Left hindlimb (tissue), 1 donor: ENCODE data around the gene GATAD2A.
A peak's percentile ranks its signal among the peaks of the same experiment; 100 is the strongest.

Source experiments
- DNase-seq: peaks from one replicate; pipeline ENCODE4 v3.0.0-alpha.2; 2018

The GATAD2A gene

DNA sequence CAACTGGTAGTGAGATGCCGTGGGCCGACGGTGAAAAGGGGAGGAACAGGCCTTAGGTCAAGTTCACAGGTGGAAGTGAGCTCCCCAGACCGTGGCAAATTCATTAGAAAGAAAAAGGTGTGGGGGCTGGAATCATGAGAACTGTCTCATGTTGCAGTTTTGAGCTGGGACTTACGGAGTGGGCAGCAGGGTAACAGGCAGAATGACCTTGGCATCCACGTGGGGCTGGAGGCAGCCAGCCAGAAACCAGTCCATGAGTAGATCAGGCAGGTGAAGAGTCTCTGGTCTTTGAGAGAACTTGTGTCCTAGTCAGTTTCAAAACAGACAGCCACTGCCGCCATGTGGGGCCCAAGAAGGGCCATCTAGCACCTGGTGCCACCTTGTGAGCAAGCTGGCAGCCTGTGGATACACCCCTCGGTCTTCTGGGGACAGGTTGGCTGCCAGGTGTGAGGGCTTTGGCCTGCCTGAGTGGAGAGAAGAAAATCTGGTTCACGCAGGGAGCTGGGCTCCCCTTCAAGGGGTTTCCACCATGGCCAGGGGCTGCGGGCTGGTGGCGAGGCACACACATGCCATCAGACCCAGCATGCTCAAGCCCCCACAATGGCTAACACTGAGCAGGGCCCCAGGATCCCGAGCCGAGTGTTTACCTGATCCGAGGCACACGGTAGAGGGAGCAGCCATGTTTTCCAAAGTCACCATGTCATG is 86.0 kb downstream of the GATAD2A start:
- DNase-seq: no peak

DNA sequence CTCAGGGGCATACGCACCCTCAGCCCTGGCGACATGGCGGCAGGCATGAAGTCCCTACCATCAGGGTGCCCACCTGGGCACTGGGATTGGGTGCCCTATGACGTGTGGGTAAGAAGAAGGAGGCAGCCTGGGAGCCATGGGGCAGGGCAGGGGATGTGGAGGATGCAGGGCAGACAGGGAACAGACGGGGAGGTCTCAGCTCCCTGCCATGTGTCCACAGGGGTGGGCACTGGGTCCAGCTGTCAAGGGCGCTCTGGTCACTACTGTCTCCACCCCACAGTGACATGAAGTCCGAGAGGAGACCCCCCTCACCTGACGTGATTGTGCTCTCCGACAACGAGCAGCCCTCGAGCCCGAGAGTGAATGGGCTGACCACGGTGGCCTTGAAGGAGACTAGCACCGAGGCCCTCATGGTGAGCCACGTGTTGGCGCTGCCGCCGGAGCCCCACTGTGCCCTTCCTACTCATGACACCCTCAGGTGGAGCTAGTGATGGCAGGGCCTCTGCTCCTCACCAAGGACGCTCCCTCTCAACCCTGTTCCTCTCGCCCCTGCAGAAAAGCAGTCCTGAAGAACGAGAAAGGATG is 86.6 kb downstream of the GATAD2A start:
- no peak for DNase-seq

DNA sequence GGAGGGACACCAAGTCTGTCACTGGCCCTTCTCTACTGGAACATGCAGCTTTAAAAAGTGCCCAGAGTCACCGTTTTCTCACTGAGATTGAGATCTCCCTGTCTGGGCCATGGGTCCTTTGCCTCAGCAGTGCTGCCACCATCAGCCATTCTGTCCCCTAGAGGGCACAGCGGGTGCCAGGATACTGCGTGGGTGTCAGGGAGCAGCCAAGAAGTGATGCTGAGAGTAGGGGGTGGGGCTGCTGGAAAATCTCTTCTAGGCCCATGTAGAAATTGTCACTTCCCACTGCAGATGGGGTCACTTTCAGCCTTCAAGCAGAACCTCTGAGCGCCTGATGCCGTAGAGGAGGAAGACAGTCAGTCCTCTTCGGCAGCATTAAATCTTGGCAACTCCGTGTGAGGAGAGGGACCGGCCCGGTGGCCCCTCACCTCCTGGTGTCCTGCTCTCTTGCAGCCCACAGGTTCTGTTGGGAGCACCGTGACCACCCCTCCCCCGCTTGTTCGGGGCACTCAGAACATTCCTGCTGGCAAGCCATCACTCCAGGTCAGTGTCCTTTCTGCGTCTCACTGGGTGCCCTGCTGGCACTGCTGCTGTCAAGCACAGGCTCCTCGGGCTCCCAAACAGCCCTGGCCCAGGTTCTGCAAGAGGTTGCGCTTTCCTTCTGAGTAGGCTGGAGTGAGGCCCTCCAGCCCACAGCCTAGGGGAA is 88.5 kb downstream of the GATAD2A start:
- DNase-seq: no peak

DNA sequence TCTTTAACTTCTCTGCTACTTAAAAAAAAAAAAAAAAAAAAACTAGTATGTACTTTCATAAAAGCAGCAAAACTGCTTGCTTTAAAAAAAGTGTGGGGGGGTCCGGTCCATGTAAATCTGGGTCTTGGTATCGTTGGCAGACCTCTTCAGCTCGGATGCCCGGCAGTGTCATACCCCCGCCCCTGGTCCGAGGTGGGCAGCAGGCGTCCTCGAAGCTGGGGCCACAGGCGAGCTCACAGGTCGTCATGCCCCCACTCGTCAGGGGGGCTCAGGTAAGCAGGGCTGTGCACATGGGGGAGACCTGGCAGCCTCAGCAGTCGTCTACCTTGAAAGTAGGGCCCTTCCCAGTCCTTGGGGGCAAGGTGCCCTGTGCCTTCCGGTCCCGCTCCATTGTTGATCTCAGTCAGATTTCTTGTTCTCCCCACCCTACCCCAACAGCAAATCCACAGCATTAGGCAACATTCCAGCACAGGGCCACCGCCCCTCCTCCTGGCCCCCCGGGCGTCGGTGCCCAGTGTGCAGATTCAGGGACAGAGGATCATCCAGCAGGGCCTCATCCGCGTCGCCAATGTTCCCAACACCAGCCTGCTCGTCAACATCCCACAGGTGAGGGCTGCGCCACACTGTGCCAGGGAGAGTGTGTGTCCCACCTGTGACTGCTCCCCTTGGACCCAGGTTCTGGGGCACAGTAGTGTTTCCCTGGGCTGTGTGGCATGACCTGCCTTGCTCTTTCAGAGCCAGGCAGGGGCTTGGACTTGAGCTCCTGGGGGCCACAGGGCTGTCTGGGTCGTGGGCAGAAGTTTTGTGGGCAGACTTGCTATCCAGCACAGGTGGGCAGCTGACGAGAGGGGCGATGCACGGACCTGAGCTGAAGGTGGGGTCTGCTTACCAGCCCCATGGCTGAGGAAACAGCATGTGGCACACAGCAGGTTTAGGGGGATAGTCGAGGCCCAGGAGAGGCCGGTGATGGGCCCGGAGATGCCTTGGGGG is 90.4 kb downstream of the GATAD2A start:
- DNase-seq: no peak

GRCh38 chr19:19498255-19498991 is 92.9 kb downstream of the GATAD2A start:
- no peak for DNase-seq

DNA sequence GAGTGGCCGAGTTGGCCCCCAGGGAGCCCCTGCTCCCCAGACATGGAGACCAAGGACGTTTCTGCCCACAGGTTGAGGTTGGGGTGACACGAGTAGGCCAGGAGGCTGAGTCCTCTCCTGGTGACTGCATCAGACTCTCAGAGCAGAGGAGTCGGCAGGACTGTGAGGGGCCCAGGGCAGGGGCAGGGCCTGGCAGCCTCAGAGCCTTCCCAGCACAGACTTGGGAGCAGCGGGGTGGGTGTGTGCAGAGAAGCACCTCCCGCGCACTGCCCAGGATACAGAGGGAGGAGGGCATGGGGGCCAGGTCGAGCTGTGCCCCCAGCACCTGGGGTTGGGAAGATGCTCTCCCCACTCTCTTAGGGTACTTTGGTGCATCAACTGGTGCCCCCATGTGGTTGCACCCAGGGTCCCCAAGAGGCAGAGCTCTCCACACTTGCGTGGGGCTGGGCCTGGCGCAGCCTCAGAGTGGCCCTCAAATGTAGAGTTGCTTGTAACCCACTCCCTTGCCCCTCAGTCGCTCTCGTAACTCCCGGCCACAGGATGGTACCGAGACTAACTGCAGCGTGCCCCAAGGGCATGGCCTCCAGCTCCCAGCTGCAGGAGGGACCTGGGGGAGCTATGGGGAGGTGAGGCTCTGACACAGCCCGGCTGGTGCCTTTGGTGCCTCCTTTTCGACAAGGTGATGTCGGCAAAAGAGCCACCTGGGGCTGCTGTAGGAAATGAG is 94.0 kb downstream of the GATAD2A start:
- DNase-seq: no peak

DNA sequence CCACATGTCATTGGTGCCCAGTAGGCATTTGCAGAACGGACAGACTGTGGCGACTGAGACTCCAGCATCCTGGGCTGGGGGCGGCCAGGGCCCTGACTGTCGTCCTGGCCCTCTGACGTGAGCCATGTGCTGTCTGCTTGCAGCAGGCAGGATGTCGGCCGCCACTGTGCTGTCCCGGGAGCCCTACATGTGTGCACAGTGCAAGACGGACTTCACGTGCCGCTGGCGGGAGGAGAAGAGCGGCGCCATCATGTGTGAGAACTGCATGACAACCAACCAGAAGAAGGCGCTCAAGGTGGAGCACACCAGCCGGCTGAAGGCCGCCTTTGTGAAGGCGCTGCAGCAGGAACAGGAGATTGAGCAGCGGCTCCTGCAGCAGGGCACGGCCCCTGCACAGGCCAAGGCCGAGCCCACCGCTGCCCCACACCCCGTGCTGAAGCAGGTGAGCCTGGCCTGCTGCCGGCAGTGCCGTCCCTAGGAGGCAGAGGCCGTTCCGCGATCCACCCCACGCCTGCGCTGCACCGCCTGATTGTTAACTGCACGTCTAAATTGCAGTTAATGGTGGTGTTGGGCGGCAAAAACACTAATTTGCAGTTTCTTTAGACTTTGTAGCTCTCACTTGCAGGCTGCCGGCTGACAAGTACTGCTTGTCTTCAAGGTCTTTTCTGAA is 95.6 kb downstream of the GATAD2A start:
- no peak for DNase-seq

DNA sequence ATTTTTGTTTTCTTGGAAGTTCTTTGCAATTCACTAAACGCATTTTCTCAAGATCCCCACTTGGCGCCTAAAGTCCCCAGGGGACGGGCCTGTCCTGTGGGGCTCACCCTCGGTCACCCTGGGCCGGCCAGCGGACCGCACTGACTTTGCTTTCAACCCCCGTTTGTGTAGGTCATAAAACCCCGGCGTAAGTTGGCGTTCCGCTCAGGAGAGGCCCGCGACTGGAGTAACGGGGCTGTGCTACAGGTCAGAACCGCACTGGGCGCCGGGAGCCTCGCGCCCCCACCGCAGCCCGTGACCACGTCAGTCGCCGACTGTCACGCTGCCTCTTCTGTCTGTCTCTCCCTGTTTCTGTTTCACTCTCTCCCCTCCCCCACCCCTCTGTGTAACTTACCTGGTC is 96.3 kb downstream of the GATAD2A start:
- DNase-seq: no peak

GRCh38 chr19:19502281-19502680 is 96.8 kb downstream of the GATAD2A start:
- DNase-seq: no peak

DNA sequence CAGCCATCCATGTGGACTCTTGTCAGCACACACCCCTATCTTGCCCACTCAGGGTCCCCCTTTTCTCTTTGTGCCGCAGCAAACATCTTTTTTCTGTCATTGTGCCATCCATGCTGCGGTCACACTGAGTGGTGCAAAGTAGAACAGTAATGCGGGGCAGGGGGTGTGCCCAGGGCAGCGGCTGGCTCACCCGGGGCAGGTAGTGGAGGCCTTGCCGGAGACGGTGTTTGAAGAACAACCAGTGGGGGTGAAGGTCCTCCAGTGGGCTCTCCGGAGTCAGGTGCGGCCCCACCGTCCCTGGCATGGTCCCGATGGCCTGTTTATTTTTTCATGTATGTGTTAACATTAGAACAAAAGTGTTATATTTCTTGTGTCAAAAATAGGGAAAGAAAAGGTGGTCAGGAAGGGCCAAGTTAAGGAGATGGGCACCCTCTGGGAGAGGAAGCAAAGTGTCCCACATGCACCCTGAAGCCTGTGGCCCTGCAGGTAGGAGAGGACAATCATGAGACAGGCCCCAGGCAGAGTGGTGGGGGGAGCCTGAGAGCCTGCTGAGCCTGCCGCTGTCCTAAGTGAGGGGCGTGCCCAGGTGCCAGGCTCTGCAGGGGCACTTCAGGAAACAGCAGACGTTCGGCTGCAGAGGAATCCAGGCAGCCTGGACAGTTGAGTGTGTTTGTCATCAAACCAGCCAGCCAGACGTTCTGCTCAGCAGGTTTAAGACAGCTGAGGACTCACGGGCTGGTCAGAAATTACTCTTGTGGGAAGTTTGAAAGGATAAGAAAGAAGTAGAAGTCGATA is 97.5 kb downstream of the GATAD2A start:
- DNase-seq: no peak

- no peak for DNase-seq
These were observed 99.5 kb downstream of the GATAD2A start for GRCh38 chr19:19504754-19505668.

DNA sequence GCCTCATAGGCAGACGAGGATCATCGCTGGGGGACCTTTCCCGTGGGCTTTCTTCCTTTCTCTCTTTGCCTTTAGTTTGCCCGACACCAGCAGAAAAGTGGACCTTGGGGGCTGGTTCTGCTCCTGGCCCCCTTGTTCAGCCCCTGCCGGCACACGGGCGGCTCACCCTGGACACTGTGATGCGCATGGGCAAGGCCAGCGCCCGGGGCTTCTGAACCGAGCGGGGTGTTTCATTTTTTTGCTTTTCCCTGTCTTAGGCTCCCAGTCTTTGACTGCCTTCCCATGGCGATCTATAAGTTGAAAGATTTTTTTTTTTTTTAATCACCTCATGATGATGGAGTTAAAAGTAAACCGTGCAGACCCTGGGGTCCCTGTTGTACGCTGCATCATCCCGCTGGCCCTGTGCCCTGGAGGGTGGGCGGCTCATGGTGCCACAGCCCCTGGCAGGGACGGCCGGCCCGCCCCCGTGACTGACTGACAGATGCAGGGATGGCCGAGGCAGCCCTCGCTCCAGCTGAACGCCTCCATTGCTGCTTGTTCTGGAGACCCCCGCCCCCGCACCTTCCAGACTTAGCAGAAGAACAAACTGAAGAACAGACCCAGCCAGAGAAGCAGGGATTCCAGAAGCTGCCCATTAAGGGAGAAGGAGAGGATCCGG is 100.3 kb downstream of the GATAD2A start:
- DNase-seq: no peak

GRCh38 chr19:19506592-19506991 is 101.1 kb downstream of the GATAD2A start:
- DNase-seq: no peak

DNA sequence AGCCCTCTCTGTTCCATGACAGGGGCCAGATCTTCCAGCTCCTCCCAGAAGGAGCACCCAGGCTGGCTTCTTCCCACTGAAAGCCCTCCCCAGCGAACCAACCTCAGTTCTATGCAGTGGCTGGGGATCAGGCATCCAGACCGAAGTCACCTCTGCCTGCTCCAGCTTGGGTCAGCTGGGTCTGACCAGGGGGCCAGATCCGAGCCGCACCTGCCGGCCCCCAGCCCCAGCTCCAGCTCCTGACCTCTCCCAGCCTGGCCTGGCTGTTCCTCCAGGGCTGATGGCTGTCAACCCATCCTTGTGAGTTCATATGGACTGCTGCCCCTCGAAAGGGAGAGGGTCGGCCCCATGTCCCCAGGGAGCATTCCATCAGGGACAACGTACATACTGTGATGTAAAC is 101.9 kb downstream of the GATAD2A start:
- no peak for DNase-seq

- DNase-seq: no peak
These were observed 102.7 kb downstream of the GATAD2A start for GRCh38 chr19:19508217-19508616.

DNA sequence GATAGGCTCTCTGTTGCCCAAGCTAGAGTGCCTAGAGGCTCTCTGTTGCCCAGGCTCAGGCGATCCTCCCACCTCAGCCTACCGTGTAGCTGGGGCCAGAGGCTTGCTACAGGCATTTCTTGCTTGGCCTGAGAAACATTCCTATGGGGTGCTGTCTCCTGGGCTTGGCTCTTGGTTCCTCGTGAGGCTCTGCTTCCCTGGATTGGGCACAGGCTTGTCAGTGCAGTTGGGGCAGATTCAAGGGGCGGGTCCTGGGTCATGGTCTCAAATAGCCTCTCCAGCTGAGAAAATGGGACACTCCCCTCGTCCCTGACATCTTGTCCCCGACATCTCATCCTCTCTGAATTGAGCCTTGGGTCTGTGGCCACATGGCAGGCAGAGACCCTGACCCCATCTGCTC is 105.0 kb downstream of the GATAD2A start:
- DNase-seq: no peak

DNA sequence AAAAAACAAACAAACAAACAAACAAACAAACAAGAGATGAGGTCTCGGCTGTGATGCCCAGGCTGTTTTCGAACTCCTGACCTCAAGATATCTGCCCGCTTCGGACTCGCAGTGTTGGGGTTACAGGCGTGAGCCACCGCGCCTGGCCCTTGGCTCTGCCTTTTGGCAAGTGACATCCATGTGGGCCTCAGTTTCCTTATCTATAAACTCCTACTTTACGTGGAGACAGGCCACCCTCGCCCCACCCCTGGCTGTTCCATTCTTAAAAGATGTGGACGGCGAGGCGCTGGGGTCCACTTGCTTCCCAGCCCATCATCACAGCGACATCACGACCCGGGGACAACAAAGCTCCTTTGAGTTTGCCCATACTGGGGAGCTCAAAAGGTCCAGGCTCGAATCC is 108.2 kb downstream of the GATAD2A start:
- DNase-seq: no peak

GRCh38 chr19:19514215-19514657 is 108.8 kb downstream of the GATAD2A start:
- peak; percentile 86 for DNase-seq
